Skin of body (tissue), 2 donors: Measurements from ENCODE around the gene DUSP18. TPM values are rescaled to one million over a fixed set of nuclear protein-coding genes. Genes with fewer than 3 reads are reported as not detected.
"Not testable (repeated sequence)": the region's sequence is repeated elsewhere in the genome, so short reads cannot be mapped to it uniquely, and the experiment has no call there.

Source experiments
- DNase-seq: peaks from one replicate; lab custom pipeline; 2025; lab: John Stamatoyannopoulos, UW
- total RNA-seq: library from RNA; depleted of rRNA; stranded (reverse); fragments of >200 nt; gene quantifications from one replicate; pipeline ENCODE4 v1.2.3, GENCODE V29; 2014

The DUSP18 gene
- 5.5 TPM for total RNA-seq

GRCh38 chr22:30667494-30668385, at the start of gene DUSP18:
TSS of gene DUSP18 (minus strand) at chr22:30667875. CDS start at chr22:30664003, 3,872 bp downstream.
- peak; percentile 62 for DNase-seq

- no peak for DNase-seq
Measured at GRCh38 chr22:30714062-30714461, 46.4 kb upstream of the DUSP18 start.

GRCh38 chr22:30712094-30712493, 44.4 kb upstream of the DUSP18 start:
- no peak for DNase-seq

GRCh38 chr22:30709980-30710379, 42.3 kb upstream of the DUSP18 start:
- DNase-seq, result not testable (repeated sequence)

- peak; percentile 33 for DNase-seq
Measured at GRCh38 chr22:30705710-30706651, 38.3 kb upstream of the DUSP18 start.

GRCh38 chr22:30704978-30705377, 37.3 kb upstream of the DUSP18 start:
- no peak for DNase-seq

- DNase-seq, result no peak
Measured at GRCh38 chr22:30702856-30703255, 35.2 kb upstream of the DUSP18 start.

GRCh38 chr22:30701872-30702271, 34.2 kb upstream of the DUSP18 start:
- DNase-seq, result no peak

GRCh38 chr22:30697975-30698374, 30.3 kb upstream of the DUSP18 start:
- no peak for DNase-seq

GRCh38 chr22:30695871-30696655, 28.4 kb upstream of the DUSP18 start:
- DNase-seq, result no peak

GRCh38 chr22:30695351-30695851, 27.7 kb upstream of the DUSP18 start:
- no peak for DNase-seq

GRCh38 chr22:30694640-30695350, 27.1 kb upstream of the DUSP18 start, which contains the start of gene OSBP2:
TSS of gene OSBP2 (plus strand) at chr22:30694874. CDS start at chr22:30694910, 36 bp downstream.
- DNase-seq, result no peak

GRCh38 chr22:30694171-30694639, 26.5 kb upstream of the DUSP18 start:
- no peak for DNase-seq

GRCh38 chr22:30691204-30691603, 23.5 kb upstream of the DUSP18 start:
- no peak for DNase-seq

- DNase-seq, result no peak
Measured at GRCh38 chr22:30689622-30690021, 21.9 kb upstream of the DUSP18 start.

GRCh38 chr22:30687358-30687757, 19.7 kb upstream of the DUSP18 start:
- no peak for DNase-seq

- DNase-seq, result no peak
Measured at GRCh38 chr22:30685178-30685577, 17.5 kb upstream of the DUSP18 start.

- no peak for DNase-seq
Measured at GRCh38 chr22:30681831-30682230, 14.2 kb upstream of the DUSP18 start.

GRCh38 chr22:30680991-30681770, 13.5 kb upstream of the DUSP18 start:
- DNase-seq, result no peak
